Heart left ventricle (tissue), 13 donors: ENCODE results near the gene TMEM176B.

Experiments
- POLR2A ChIP-seq, 2 donors: fragments of 450-650 bp; IDR thresholded peaks; one replicate each; pipeline ENCODE4 v1.6.1; 2017; ENCODE audit warnings: antibody characterized with exemption in 2 of 2, mild to moderate bottlenecking in 2 of 2, moderate library complexity in 2 of 2
- TF ChIP-seq, protein P1 (sequence below), 12 donors: fragments of 200-600 bp; sonication (generic) in 4 of 12; IDR thresholded peaks; one replicate each; pipeline versions ENCODE4 v1.5.0 to v1.8.0; 2018 to 2022; ENCODE audit warnings: antibody characterized with exemption in 12 of 12, mild to moderate bottlenecking in 5 of 12
- donor health status: ischemic (EF 13 %, LVEDD 7.1; RV severe dilation, severe dysfunction).
- donor health status: DM: no; HTN: yes; CAD: no.
- donor health status: DM: no; HTN: no; CAD: no.
- donor health status: ischemic (EF 25% LVEDD 6.9; RV normal size, moderate dysfunction).
- donor health status: ischemic (EF 25% LVEDD 5.7; RV mildly dilated, moderate dysfunction).
- donor health status: ischemic (EF 35%, LVEDD 5.7; RV mildly dilated, moderate dysfunction).
- donor health status: nonischemic (EF 11% LVEDD 7.7; RV severe dilation, severe dysfunction).
- donor health status: DM: yes; HTN: yes; CAD: no.
- donor health status: PGD.
- donor health status: ischemic (EF 29% LVEDD 5.4; RV normal size, mild dysfunction).
- donor health status: nonischemic (EF 23%, LVEDD 6.1; RV moderate dilation, normal function).

- TF ChIP-seq POLR2A (IDR thresholded peaks at IDR 0.05): no peak
- TF ChIP-seq, protein P1, sequence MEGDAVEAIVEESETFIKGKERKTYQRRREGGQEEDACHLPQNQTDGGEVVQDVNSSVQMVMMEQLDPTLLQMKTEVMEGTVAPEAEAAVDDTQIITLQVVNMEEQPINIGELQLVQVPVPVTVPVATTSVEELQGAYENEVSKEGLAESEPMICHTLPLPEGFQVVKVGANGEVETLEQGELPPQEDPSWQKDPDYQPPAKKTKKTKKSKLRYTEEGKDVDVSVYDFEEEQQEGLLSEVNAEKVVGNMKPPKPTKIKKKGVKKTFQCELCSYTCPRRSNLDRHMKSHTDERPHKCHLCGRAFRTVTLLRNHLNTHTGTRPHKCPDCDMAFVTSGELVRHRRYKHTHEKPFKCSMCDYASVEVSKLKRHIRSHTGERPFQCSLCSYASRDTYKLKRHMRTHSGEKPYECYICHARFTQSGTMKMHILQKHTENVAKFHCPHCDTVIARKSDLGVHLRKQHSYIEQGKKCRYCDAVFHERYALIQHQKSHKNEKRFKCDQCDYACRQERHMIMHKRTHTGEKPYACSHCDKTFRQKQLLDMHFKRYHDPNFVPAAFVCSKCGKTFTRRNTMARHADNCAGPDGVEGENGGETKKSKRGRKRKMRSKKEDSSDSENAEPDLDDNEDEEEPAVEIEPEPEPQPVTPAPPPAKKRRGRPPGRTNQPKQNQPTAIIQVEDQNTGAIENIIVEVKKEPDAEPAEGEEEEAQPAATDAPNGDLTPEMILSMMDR (IDR thresholded peaks at IDR 0.05): no peak
Observed at GRCh38 chr7:150790416-150791075, 9.6 kb downstream of the TMEM176B start.
